HUDEP-2 (cell line): Measurements from ENCODE around the gene MGRN1.
A peak's percentile ranks its signal among the peaks of the same experiment; 100 is the strongest.

Experiments
- DNase-seq, 76 experiments: peaks; one replicate each; lab custom pipeline; 2025; ENCODE audit not compliant: unreplicated experiment in 76 of 76; lab: John Stamatoyannopoulos, UW

Gene MGRN1

DNA sequence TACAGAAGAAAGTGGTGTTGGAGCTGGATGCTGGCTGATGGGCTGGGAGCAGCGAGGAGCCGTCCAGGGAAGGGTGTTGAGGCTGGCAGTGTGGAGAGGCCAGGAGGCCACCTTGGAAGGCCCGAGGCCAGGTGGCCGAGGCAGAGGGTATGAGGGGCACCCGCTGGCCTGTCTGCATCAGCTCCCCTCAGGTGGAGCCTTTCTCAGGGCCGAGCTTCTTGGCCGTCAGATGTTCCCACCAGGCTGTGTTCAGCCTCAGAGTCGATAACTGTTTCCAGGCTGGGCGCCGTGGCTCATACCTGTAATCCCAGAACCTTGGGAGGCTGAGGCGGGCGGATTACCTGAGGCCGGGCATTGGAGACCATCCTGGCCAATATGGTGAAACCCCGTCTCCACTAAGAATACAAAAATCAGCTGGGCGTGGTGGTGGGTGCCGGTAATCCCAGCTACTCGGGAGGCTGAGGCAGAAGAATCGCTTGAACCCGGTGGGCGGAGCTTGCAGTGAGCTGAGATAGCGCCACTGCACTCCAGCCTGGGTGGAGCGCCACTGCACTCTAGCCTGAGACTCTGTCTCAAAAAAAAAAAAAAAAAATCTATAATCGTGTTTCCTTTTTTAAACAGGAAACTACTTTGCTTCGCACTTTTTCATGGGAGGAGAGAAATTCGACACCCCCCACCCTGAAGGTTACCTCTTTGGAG lies 25.3 kb downstream of the MGRN1 start:
- DNase-seq, result peak in 2 of 76 experiments; percentile 5 to 6

DNA sequence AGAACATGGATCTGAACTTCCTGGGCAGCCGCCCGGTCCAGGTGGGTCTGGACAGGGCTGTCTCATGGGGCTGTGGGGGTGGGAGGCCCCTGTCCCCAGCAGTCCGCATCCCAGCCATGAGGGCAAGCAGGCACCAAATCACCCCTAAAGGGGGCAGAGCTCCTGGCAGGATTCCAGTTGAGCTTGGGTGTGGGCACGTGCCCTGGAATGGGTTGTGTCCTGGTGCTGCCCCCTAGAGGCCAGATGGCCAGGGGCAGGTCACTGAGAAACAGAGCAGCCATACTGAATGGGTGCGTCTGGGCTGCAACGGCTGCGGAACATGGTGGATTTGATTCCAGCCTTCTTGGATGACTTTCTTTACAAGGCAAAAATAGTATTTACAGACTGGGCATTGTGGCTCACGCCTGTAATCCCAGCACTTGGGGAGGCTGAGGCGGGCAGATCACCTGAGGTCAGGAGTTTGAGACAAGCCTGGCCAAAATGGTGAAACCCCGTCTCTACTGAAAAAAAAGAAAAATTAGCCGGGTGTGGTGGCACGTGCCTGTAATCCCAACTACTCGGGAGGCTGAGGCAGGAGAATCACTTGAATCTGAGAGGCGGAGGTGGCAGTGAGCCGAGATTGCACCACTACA lies 25.9 kb downstream of the MGRN1 start:
- DNase-seq, result peak in 74 of 76 experiments; percentile 27 to 87 (median 73)

DNA sequence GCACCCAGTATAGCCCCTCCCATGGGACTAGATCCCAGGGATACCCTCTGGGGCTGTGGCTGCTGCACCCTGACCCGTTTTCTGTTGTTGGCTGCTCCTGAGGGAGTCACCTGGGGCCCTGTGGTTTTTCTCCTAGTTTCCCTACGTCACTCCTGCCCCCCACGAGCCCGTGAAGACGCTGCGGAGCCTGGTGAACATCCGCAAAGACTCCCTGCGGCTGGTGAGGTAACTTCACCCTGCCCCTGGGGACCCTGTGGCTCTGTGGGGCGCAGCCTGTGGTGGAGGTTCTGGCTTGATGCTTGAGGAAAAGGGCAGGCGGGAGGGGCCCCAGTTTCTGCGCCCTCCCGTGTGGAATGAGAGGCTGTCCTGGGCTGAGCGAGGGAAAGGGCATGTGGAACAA lies 27.2 kb downstream of the MGRN1 start:
- DNase-seq, result no peak

DNA sequence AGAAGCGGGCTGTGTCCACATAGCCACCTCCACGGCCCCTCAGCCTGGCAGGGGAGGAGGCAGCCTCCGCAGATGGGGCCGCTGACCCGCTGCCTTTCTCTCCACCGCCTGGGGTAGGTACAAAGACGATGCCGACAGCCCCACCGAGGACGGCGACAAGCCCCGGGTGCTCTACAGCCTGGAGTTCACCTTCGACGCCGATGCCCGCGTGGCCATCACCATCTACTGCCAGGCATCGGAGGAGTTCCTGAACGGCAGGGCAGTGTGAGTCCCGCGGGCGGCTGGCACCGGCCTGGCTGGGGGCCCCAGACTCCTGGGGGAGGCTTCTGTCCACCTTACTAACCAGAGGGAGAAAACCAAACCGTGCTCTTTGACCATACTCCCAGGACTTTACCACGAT lies 27.9 kb downstream of the MGRN1 start:
- no peak for DNase-seq

DNA sequence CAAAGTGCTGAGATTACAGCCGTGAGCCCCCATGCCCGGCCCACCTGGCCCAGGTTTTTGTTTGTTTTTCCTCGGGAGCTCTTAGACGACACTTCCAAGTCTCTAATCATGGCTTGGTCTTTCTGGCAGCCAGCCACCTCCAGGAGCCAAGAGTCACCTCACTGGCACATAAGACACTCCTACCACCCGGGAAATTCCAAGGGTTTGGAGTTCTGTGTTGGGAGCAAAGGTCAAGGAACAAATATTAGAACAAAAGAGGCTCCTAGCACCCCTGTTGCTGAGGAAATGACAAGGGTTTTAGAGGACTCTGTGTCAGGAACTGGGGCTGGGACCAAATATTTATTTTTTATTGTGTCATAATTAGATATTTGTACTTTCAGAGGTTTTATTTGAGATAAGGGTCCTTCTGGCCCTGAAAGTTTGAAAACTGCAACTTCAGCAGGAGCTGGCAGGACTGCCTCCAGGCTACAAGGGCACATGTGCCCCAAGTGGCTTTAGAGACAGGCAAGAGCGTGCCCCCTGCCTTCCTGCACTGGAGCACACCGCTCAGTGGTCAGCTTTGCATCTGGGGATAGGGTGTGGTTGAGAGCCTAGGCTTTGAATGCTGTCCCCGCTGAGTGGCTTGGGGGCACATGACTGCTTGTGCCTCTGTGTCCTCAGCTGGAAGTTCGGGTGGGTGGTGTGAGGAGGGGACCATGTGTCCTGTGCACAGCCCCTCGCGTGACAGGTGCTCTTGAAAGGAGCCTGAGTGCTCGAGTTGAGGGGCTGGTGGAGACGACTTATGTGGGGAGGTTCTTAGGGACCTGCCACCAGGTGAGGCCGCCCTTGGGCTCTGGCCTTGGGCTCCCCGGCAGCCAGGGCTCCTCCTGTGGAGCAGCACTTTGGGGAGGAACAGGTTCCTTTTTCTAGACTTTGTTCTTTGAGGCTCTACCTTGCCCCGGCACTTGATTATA lies 29.7 kb downstream of the MGRN1 start:
- DNase-seq, result no peak

DNA sequence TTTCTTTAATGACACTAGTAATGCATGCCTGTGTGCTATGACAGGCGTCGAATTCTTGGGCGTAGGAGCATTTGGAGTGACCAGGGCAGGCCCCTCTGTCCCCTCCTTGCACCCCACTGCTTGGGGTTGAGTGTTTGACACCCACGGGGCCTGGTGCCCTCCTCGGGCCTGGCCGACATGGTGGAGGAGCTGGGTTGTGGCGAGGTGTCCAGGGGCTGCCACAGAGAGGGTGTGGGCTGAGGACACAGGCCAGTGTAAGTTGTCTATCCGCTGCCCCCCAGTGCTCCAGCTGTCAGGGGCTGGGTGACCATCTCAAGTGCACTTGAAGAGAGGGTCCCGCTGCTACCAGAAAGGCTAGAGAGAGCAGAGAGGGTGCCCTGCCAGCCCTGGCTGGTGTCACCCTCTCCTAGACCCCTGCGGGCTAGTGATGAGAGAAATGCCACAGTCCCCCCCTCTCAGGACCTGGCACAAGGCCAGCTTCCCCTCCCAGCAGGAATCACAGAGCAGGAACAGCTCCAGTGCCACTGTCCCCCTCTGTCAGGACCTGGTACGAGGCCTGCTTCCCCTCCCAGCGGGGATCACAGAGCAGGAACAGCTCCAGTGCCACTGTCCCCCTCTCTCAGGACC lies 30.5 kb downstream of the MGRN1 start:
- DNase-seq, result no peak

DNA sequence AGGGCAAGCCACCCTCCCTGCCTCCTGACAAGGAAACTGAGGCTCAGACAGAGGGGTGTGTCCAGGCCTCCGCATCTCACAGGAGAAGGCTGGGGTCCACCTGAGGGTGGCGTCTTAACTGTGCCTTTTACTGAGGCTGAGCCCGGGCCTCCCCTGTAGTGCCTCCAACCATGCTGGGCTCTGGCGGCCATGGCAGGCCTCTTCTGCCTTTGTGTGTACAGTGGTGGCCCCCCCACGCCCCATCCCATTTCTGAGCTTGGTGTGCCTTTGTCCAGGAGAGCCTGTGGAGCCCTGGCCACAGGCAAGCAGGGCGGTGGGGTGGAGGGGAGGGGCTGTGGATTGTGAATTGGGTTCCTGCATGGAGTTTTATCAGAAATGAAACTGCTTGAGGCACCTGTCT lies 31.2 kb downstream of the MGRN1 start:
- DNase-seq, result no peak

DNA sequence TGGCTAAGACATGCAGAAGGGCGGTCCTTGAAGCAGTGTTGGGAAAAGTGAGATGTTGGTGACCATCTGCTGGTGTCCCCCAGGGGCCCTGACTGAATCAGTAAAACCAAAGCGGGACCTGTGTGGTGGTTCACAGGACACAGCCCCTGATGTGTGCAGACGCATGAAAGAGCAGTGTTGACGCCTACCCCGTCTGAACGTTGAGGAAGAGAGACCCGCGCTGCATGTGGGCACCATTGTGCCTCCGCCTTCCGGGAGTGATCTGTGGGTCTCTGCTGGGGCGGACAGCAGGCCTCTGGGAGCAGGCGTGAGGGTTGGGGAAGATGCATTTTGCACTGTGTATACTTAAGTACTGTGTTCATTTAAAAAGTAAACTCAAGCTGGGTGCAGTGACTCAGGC lies 31.6 kb downstream of the MGRN1 start:
- DNase-seq, result no peak

DNA sequence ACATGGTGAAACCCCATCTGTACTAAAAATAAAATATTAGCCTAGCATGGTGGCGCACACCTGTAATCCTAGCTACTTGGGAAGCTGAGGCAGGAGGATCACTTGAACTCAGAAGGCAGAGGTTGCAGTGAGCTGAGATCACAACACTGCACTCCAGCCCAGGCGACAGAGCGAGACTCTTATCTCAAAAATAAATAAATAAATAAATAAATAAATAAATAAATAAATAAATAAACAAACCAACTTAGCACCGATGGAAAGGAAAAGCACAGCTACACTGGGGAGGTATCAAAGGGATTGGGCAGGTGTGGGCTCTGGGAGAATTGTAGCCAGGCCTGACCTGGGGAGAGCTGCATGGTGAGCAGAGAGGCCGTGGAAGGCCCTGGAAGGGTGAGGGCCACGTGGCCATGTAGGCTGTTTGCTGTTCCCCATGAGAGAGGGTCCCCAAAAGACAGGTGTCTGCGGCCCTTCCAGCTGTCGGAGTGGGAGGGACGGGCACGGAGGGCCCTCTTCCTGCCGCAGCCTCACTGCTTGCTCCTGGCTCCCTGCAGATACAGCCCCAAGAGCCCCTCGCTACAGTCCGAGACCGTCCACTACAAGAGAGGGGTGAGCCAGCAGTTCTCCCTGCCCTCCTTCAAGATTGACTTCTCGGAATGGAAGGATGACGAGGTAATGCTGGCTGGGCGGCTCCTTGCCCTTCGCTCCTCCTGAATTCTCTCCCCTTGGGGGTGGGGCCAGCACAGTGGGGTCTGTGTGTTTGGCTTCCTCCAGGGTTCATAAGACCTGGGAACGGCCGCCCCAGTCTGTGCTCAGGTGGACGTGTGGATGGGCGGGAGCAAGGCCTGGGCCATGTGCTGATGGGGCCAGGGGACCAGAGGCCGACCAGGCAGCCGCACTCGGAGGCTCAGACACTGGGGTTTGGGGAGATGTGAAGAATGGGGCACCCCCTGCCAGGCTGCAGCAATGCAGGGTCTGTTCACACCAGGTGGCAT lies 32.4 kb downstream of the MGRN1 start:
- DNase-seq, result no peak

DNA sequence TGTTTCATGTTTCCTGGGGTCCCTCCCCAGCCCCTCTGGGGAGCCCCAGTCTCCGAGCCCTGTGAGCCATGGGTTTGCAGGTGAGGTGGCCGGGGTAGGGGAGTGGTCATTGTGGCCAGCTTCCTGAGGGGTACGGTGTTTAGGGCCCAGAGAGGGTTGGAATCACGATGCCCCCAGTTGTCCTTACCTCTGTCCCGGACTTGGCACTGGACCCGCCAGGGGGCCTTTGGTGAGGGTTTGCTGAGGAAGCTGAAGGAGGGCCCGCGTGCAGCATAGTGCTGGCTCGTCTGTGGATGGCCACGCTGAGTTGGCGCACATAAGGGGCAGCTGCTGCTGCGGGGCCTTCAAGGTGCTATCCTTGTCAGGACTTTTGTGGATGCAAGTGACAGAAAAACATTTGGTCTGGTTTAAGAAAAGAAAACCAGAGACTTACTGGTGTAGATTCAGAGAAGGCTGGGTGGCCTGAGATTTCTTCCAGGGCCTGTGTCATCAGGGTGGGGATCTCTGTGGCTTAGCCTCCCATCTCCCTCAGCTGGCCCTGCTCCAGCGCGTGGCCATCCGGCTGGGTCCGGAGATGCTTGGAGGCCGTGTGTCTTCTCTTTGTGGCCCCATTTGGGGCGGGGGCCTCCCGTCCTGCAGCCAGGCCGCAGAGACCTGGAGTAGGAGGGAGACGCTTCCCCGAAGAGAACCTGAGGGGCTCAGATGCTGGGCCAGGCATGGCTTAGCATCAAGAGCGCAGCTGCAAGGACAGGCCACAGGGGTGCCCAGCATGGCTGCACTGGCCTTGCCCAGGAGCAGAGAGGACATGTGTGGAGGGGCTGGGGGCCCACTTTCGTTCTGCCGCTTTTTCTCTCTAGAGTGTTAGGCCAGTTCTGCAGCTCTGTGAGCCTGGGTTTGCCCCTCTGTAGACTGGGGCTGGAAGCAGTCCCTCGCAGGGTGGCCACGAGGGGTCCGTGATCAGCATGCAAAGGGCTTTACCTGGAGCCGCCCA lies 35.0 kb downstream of the MGRN1 start:
- DNase-seq, result no peak

DNA sequence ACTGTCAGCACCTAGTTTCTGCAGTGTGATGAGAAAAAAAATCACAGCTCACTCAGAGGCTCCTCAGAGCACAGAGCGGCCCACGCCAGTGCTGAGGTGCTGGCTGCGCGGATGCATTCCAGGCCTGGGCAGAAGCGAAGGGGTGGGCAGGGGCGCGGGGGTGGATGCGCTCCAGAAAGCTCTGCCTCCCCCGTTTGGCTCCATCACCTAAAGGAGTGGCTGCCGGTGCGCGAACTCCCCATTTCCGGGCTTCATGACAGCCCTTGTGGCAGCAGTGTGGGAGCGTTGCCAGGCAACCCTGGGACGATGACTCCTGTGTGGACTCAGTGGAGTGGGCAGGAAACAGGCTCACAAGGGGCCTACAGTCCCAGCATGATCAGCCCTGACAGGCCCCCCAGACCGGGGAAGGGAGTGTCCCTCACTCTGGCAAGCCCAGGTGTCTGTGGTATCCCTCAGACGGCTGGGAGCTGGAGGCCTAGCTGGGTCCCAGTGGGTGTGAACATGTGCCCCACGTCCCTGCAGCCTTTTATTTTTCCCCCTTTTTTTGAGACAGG lies 35.9 kb downstream of the MGRN1 start:
- no peak for DNase-seq

DNA sequence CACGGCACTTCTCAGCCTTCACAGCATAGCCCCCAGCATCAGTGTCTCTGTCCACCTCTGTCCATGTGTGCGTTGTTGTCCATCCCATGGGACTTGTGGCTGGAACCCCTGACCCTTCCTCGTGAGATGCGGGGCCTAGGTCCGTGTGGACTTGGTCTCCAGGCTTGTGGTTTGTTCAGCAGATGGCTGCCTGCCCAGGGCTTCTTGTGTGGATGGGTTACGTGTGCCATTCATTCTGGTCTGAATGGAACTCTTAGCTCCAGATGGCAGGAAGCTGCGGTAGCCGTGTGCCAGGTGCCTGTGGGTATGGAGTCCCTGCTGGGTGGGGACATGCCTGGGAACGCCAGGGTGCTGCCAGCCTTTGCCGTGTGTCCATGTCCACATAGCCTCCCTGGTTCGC lies 37.0 kb downstream of the MGRN1 start:
- no peak for DNase-seq

DNA sequence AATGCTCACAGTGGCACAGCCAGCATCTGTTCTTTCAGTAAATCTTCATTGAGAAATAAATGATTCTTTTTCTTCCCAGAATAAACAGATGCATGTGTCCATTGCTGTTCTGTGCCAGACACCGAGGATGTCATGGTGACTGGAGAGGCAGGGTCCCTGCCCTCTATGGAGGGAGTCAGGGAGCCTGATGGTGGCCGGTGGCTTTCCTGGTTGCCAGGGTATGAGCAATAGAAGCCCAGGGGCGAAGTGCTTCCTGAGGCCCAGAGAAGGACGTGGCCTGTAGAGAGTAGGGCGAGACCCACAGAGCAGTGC lies 38.8 kb downstream of the MGRN1 start:
- DNase-seq, result no peak

DNA sequence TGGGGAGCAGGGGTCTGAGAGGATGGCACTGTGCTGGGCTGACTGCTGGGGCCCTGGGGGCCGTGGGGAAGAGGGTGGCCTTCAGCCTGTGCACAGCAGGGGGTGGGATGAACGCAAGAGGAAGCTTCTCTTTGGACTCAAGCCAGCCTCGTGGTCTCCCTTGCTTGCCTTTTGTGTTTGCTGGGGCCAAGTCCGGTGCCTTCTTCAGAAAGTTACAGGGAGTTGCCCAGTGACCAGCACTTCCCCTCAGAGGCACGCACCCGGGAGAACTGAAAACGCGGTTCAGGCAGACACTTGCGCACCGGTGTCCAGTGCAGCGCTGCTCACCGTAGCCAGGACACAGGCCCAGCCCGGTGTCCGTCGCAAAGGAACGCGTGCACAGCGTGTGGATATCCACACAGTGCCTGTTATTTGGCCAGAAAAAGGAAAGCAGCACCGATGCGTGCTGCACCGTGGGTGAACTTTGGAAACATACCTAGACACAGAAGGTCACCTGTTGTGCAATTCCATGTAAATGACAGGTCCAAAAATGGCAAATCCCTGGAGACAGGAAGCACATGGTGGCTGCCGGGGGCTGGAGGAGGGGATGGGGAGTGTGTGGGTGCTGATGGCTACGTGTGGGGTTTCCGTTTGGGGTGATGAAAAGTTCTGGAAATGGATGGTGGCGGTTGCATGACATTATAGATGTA lies 39.3 kb downstream of the MGRN1 start:
- DNase-seq, result no peak

DNA sequence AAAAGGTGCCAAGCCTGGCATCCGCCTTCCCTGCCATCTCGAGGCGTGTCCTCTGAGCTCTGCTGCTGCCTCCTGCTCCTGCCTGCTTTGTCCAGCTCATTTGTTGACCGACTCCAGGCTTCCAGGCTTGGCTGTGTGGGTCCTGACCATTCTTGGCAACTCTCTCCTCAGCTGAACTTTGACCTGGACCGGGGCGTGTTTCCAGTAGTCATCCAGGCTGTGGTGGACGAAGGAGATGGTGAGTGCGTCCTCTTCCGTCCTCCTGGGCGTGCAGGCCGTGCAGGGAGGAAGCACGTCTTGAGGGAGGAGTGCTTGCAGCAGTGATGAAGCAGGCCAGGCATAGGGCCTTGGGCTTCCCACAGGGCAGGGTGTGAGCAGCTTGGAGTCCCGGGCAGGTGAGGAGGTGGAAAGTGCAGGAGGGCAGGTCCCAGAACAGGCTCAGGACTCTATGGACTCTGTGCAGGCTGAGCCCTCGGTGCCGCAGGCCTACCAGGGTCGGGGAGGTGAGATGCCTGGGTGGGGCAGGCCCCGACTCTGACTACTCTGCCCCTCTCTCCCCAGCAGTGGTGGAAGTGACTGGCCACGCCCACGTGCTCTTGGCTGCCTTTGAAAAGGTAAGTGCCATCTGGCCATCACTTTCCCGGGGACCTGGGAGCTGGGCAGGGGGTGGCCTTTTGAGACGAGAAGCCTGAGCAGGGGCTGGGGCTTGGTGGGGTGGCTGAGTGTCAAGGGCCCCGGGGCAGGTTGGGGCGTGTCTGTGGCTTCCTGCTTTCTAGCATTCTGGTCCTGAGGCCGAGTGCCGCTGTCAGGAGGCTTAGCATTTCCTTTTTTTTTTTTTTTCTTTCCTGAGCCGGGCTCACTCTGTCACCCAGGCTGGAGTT lies 40.2 kb downstream of the MGRN1 start:
- DNase-seq, result no peak

DNA sequence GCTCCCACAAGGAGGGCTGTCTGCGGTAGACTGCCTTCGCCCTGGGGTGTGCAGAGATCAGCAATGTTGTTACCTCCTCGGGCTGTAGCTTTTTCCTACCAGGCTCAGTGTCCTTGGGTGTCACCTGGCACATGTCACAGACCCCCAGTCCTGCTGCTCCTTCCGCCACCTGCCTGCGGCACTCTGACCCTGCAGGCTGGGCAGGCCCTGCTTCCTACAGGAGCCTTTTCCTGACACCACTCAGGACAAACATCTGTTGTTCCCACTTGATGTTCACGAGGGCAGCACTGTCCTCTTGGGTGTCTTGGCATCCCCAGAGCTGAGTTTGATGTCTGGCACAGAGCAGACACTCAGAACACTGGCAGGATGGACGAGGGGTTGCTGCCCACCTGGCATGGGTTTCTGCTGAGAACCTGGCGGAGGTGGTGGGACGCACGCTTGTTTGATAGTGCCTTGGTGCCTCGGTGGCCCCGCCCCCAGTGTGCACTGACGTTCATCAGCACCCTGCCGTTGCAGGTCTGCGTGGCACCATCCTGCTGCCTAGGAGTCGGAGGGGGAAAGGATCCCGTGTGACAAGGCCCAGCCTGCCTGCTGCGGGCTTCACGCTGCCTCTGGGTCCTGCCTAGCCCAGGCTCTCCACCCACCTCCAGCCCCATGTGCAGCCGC lies 42.0 kb downstream of the MGRN1 start:
- DNase-seq, result no peak
